Bronchial epithelial cell (primary cell): ENCODE data around the gene FNIP2. TPM values are rescaled to one million over a fixed set of nuclear protein-coding genes. Genes with fewer than 3 reads are reported as not detected.
A peak's percentile ranks its signal among the peaks of the same experiment; 100 is the strongest.

Source experiments
- DNase-seq: peaks from one replicate; pipeline ENCODE4 v3.0.0-alpha.2; 2010; ENCODE audit warnings: low read depth
- FAIRE-seq: peaks from 2 replicates; lab custom pipeline; 2011; peaks lifted over from hg19 to GRCh38; lab: Jason Lieb, UNC
- H3K27me3 ChIP-seq: 2 replicates; pipeline ENCODE4 v1.5.1; 2011; ENCODE audit warnings: low read length; ENCODE audit not compliant: control insufficient read depth, insufficient read depth
- H3K36me3 ChIP-seq: 2 replicates; pipeline ENCODE4 v1.5.1; 2011; ENCODE audit warnings: low read length; ENCODE audit not compliant: control insufficient read depth, insufficient read depth
- H3K4me3 ChIP-seq: 2 replicates; pipeline ENCODE4 v1.5.1; 2011; ENCODE audit warnings: mild to moderate bottlenecking, low read depth, low read length, control low read depth
- CTCF ChIP-seq: IDR thresholded peaks from 2 replicates; pipeline ENCODE4 v1.5.1; 2011; ENCODE audit warnings: mild to moderate bottlenecking, moderate library complexity, low read length, control low read depth, inconsistent platforms; ENCODE audit not compliant: insufficient read depth, severe bottlenecking
- total RNA-seq: library from RNA; depleted of rRNA; stranded (reverse); fragments of >200 nt; gene quantifications from 2 replicates; pipeline ENCODE4 v1.2.1, GENCODE V29; 2014

Gene FNIP2
- total RNA-seq, 1 donor from 2014 or later = 16.6 TPM

- DNase-seq (peak; percentile 75), FAIRE-seq (no peak)
- no peak overlapping the region for H3K4me3 ChIP-seq
- H3K36me3 ChIP-seq = no peaks in the 10 kb centered on the region
- no peaks in the 10 kb centered on the region for H3K27me3 ChIP-seq
- TF ChIP-seq CTCF = no peak
Observed at GRCh38 chr4:158782551-158783360, 13.9 kb downstream of the FNIP2 start.

GRCh38 chr4:158783785-158784184 is 15.0 kb downstream of the FNIP2 start:
- no peaks in the 10 kb centered on the region for H3K36me3 ChIP-seq
- TF ChIP-seq CTCF = no peak
- H3K4me3 ChIP-seq = no peak overlapping the region
- H3K27me3 ChIP-seq = no peaks in the 10 kb centered on the region
- FAIRE-seq (no peak), DNase-seq (peak; percentile 55)

- Histone ChIP-seq H3K27me3 (no peaks in the 10 kb centered on the region), H3K36me3 (no peaks in the 10 kb centered on the region), H3K4me3 (no peak overlapping the region)
- TF ChIP-seq CTCF = no peak
- FAIRE-seq = no peak
- no peak for DNase-seq
Observed at GRCh38 chr4:158785718-158786117, 16.9 kb downstream of the FNIP2 start.

GRCh38 chr4:158786121-158786601 is 17.3 kb downstream of the FNIP2 start:
- DNase-seq = no peak
- Histone ChIP-seq H3K36me3 (no peaks in the 10 kb centered on the region), H3K27me3 (no peaks in the 10 kb centered on the region), H3K4me3 (no peak overlapping the region)
- TF ChIP-seq CTCF = no peak
- no peak for FAIRE-seq

- DNase-seq (no peak), FAIRE-seq (no peak)
- no peak overlapping the region for H3K4me3 ChIP-seq
- no peak for TF ChIP-seq CTCF
- no peaks in the 10 kb centered on the region for H3K36me3 ChIP-seq
- H3K27me3 ChIP-seq = no peaks in the 10 kb centered on the region
Observed at GRCh38 chr4:158786955-158787354, 18.1 kb downstream of the FNIP2 start.
